GM21526 (cell line): ENCODE data around the gene RASGRP2.

ENCODE experiments used
- ATAC-seq: cut with Tn5 transposase; IDR thresholded peaks from one replicate; pipeline ENCODE4 v1.9.1; 2021; ENCODE audit warnings: moderate library complexity; ENCODE audit not compliant: unreplicated experiment, low FRiP score

RASGRP2 gene

DNA sequence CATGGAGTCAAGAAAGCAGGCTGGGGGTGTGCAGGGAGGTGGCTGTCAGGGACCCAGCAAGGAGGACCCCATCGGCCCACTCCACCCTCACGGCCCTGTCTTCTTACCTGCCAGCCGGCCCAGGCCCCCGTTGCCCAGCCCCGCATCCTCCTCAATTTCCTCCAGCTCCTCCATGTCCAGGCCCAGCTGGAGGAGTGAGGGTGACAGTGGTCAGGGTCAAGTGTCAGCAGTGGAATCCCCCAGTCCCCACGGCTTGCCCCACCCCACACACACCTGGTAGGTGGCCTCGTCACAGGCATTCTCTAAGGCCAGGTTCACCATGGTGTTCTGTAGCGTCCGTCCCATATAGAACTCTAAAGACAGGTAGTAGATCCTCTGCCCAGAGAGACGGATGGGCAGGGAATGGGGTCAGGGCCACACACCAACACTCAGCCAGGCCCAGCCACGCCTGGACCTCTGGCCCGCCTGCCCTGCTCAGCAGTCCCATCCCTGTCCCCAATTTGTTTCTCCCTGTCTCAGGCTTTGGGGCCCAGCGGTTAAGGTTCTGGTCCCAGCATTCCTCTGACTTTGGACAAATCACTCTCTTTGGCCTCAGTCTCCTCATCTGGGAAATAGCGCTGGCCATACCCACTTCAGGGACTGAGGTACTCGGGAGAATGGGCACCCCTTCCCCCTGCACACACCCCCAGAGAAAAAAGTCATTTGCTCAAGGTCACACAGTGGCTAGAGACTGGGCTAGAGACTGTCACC lies 14.6 kb upstream of the RASGRP2 start:
- no peak for ATAC-seq

DNA sequence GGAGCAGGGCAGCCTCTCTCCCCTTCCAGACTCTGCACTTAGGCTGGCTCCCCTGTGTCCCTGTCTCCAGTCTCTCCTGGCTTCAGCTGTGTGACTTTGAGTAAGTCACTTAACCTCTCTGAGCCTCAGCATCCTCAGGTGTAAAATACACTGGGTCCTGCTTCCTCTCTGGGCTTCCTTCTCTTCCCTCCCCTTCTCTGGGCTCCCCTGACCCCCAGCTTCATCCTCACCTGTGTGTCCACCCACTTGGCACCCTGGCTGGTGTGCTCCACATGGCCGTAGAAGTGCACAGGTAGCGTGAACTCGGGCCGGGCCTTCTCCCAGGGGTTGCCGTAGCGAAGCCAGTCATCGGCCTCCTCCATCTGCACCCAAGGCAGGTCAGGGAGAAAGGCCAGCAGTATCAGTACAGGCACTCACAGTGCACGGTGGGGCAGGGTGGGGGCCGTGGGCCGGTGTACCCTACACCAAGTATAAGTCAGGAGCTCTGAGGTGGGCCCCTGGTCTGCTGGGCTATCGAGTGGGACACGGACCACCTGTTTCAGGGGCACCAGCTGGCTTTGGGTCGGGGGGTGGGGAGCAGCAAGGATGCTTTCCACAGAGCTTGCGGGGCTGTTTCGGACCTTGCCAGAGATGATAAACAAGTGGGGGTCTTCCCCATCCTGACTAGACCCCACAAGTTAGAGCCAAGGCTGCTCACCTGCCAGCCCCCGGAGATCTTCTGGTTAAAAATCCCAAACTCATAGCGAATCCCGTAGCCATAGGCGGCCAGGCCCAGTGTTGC lies 13.8 kb upstream of the RASGRP2 start:
- ATAC-seq: no peak

- ATAC-seq: no peak
These were observed 11.9 kb upstream of the RASGRP2 start for GRCh38 chr11:64755681-64756361.

DNA sequence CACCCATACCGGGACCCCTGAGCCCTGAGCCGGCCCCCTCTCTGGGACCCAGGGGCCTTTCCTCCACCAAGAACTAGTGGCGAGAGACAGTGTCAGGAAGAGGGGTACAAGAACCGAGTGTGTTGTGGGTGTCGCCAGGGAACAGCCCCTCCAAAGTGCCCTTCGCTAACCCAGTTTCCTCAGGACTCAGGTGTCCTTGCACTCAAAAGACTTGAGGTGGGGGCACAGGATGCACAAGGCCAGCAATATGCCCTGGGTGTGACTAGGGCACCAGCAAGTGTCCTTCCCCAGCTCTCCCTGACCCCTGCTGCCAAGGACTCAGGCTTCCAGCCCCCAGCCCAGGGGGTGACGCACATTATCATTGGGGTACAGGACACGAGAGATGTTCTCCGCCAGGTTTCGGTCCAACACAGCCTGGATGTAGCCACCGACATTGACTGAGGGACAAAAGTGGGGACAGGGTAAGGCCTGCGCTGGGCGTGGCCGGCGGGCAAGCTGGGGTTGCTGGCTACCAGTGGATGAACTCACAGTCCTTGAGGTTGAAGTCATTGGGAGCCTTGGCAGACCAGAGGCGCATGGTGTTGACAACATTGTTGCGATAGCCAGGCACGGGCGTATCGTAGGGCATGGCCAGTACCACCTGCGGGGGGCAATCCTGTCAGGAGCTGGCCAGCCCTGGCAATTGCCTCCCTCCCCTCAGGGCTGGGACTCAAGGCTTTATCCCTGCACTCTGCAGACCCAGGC lies 11.1 kb upstream of the RASGRP2 start:
- ATAC-seq: no peak

DNA sequence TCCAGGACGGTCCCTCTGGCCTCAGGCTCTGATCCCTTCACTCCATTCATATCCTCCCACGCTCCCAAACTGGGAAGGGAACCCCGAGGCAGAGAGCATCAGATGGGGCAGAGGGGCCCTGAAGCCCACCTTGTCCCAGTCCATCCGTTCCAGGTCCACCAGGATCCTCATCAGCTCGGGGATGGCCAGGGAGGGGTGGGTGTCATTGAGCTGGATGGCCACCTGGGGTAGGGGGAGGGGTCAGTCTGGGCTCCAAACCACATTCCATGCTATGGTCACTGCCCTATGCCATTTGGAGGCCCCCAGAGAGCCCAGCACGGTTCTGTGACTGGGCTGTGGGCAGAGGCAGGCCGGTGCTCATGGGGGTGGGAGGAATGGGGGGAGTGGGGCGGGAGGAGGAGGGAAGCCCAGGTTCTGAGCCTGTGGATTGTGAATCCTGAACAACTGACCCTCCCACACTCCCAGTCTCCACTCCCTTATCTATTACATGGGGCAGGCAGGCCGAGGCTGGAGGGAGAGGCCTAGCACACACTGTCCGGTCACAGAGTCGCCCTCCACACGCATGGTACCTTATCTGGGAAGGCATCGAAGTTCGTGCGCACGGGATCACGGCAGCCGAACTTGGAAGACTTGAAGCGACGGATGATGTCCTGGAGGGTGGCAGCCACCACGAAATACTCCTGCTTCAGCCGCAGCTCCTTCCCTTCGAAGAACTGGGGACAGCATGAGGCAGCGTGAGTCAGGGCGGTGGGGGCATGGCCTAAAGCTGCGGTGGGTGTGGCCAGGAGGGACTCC lies 10.4 kb upstream of the RASGRP2 start:
- ATAC-seq: no peak

- no peak for ATAC-seq
These were observed 9.6 kb upstream of the RASGRP2 start for GRCh38 chr11:64753380-64754123.

- no peak for ATAC-seq
These were observed 9.1 kb upstream of the RASGRP2 start for GRCh38 chr11:64753019-64753379.

DNA sequence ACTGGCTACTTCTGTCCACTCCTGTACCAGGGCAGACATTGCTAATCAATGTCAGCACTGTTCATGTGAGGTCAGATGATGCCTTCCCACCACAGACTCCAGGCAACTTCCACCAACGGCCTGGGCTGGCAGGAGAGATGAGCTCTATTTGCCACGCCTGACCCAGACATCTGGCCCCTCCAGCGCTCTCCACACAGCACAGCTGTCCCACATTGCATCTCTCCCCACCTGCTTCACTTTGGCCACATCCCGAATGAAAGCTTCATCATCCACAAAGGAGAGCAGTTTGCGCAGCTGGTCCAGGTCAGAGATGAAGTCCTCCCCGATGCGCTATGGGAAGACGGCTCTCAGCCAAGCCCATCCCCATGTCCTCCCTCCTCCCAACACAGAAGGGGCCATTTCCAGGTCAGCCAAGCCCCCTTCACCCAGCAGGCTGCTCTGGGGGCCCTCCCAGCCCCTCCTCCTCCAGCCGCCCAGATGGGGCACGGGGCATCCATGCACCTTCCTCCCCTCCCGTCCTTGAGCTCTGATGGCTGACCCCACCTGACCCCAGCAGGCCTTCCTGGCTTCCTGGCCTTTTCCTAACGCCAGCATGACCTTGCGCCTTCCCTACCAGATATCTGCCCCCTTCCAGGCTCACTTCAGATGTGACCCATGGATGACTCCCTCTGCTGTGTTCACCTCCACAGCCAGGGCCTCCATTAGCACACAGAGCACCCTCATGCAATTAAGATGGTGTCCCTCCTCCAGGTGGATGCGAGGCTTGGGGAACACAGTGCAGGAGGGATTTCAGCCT lies 8.4 kb upstream of the RASGRP2 start:
- no peak for ATAC-seq

DNA sequence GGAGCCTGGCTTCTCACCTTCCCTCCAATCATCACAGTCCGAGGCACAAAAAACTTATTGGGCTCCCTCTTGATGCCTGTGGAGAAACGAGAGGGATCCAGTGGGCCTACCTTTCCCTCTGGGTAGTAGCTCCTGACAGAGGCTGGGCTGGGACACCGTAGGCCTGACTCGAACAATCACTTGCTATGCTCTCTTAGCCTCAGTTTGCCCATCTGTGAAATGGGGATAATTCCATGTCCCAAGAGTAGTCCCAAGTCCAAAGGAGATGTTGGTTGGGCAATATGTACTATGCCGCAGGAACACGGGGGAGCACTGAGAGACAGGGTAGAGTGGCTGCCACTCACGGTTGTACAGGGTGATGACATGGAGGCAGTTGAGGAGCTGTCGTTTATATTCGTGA lies 7.6 kb upstream of the RASGRP2 start:
- no peak for ATAC-seq

- ATAC-seq: no peak
These were observed 7.2 kb upstream of the RASGRP2 start for GRCh38 chr11:64751136-64751535.

DNA sequence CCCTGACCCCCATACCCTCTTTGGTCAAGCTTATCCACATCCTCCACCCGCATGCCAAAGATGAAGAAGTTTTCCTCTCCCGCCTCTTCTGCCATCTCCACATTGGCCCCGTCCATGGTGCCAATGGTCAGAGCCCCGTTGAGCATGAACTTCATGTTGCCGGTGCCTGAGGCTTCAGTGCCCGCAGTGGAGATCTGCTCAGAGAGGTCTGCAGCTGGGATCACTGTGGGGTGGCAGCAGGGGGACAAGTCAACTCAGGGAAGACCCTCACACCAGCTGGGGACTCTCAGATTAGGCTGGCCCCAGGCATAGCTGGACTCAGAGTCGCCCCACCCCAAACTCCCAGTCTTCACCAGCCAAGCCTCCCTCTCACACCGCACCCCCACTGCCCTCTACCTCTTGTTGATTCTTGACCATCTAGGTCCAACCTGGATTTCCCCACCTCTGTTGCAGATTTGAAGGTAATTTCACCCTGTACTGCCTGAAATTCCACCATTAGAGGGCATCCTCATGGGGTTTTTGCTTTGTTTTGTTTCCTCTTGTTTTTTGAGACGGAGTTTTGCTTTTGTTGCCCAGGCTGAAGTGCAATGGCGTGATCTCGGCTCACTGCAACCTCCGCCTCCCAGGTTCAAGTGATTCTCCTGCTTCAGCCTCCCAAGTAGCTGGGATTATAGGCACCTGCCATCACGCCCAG lies 6.6 kb upstream of the RASGRP2 start:
- ATAC-seq: no peak

DNA sequence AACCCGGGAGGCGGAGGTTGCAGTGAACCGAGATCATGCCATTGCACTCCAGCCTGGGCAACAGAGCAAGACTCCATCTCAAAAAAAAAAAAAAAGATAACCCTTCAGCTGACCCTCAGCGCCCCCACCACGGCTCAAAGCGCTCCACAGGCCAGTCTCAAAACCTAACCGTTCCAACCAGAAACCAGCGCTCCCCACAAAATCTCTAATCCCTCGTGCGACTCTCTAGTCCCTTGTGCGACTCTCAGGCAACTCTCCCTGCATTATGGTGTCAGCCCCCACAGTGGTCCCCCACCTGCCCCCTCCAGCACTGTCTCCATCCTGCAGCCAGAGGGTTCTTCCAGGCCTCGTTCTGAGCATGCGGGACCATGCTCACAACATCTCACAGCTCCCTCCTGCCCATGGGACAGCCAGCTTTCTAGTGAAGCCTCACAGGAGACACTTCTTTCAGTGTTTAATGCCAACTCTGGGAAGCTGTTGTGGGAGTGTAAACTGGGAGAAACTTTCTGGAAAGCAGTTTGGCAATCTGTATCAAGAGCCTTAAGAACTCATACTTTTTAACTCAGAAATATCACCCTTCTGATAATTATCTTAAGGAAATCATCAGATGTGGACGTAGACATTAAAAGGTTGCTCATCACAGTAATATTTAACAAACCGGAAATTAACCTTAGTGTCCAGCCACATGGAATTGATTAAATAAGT lies 4.2 kb upstream of the RASGRP2 start:
- no peak for ATAC-seq

DNA sequence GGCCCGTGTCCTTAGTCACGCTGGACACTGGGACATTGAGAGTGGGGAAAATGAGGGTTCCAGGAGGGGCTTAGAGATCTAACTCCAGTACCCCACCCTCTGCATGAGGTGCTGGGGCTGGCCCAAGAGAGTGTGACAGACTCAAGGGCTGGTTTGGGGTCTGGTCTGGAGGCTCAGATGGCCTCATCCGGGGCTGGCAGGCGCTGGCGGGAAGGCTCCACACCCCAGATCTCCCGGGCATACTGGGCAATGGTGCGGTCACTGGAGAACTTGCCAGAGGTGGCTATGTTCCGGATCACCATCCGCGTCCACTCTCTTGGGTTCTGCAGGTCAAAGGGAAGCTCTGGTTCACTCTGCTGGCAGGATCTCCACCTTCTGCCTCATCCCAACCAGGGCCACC lies 2.5 kb upstream of the RASGRP2 start:
- no peak for ATAC-seq

DNA sequence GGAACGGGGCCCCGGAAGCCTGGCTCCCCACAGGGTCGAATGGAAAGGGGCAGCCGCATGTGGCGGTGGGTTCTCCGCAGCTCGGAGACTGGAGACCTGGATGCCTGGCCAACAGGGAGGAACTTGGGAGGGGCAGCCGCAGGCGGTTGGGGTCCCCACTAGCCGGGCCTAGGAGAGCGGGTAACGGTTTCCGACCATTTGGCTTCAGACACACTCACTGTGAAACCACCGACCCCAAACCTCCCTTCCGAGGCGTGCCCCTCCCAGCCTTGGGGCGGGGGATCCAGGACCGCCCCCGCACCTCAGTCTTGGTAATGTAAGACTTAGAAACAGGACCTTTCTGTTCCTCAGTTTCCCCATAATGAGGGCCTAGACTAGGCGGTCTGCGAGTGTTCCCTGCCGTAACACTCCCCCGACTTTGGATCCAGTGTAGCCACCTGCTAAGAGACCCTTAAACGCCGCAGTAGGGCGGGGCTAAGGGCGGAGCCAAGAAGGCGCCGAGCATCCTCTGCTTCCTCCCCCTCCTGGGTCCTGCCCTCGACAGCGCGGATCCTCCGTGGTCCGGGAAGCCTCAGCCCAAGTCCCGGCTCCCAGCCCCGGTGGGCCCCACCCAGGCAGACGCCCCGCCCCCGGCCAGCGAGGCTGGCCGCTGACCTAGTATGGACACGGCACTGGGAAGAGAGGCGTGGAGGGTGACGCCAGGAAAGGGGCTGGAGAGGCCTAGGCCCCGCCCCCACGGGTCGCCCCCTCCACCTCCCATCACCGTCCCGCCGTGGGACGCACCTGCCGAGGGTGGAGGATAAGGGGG lies 1.8 kb upstream of the RASGRP2 start:
- ATAC-seq: no peak

DNA sequence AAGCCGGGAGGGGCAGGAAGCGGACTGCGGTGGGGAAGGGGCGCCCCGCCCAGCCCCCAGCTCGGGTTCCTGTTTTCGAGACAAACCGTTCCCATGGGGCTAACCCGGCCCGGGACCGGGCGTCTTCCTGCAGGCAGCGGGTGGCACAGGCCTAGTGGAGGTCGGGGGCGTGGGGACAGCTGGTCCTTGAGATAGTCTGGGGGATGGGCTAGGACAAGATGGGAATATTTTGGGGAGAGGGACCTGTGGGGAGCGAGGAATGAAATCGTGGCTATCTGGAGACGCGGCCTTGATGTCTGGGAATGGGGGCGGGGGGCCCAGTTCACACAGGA lies 1.2 kb upstream of the RASGRP2 start:
- ATAC-seq: no peak

DNA sequence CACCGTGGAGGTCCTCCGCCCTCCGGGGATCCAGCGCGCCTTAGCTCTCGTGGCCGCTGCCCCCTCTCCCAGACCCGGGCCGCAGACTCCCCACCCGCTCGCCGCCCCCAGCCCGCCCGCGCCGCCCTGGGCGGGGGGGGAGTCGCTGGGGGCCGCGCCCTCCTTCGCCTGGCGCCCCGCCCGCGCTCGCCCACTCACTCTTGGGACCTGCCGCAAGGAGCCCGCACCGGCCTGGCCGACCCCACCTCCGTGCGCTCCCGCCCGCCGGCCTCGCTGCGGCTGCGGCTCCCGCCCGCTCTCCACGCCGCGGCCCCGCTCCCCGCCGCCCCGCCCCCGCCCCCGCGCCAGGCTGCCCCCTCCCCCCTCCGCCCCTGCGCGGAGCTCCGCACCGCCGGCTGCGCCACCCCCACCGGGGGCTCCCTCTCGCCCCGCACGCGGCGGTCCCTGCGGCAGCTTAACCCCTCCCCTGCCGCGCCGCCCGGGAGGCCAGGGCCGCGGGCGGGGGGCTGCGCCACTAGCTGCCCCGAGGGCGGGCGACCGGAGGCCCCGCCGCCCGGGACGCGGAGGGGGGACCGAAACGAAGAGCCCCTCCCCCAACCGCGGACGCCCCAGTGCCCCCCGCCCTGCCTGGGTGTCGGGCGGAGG lies 724 bp upstream of the RASGRP2 start:
- no peak for ATAC-seq
